Activated CD8-positive, alpha-beta memory T cell treated with anti-CD3 and anti-CD28 coated beads, Interleukin-2, amount 50 U/mL, for 4 hours (primary cell): ENCODE data around the gene PRKCA.
"Not testable (repeated sequence)": the region's sequence is repeated elsewhere in the genome, so short reads cannot be mapped to it uniquely, and the experiment has no call there.

ENCODE experiments used
- DNase-seq: peaks from one replicate; pipeline ENCODE4 v3.0.0-alpha.2; 2020

The PRKCA gene

GRCh38 chr17:66292353-66292752 is 10.1 kb upstream of the PRKCA start:
- DNase-seq, result no peak

GRCh38 chr17:66296289-66296725 is 6.1 kb upstream of the PRKCA start:
- no peak for DNase-seq

- DNase-seq, result not testable (repeated sequence)
Measured at GRCh38 chr17:66297443-66297842, 5.0 kb upstream of the PRKCA start.

DNA sequence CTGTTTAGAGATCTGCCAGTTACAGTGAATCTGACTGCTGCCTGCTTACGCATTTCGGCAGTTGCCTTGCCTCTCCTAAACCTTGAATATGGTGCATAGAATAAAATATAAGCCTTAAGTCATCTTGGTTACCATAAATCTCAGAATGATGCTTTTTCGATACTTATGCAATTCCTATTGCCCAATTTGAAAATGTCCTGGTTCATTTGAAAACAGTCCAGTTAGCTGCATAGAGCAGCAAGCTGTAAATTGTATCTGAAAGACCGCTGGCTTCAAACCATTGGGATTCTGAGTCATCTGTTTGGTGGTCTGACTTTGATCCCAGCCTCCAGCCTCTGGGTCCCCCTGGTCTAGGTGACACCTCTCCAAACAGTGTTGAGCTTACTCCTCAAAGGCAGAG is 2.7 kb upstream of the PRKCA start:
- DNase-seq, result no peak

DNA sequence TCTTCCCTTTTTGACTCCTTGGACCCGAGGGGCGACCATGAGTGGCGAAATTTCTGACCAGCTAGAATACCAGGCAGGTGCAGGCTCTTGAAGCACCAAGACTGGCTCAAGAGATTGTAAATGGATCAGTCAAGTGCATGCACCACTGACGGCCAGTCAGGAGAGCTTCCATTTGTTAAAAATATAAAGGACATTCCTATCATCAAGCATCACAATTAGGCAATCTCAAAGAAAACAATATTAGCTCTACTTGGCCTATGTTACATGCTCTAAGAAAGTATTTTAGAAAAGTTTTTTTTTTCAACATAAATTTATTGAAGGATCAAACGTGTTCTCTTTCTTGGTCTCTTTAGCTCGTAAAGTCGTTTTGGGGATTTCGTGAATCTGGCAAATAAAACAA is 1.5 kb upstream of the PRKCA start:
- no peak for DNase-seq

GRCh38 chr17:66301367-66301863 is 998 bp upstream of the PRKCA start:
- no peak for DNase-seq

DNA sequence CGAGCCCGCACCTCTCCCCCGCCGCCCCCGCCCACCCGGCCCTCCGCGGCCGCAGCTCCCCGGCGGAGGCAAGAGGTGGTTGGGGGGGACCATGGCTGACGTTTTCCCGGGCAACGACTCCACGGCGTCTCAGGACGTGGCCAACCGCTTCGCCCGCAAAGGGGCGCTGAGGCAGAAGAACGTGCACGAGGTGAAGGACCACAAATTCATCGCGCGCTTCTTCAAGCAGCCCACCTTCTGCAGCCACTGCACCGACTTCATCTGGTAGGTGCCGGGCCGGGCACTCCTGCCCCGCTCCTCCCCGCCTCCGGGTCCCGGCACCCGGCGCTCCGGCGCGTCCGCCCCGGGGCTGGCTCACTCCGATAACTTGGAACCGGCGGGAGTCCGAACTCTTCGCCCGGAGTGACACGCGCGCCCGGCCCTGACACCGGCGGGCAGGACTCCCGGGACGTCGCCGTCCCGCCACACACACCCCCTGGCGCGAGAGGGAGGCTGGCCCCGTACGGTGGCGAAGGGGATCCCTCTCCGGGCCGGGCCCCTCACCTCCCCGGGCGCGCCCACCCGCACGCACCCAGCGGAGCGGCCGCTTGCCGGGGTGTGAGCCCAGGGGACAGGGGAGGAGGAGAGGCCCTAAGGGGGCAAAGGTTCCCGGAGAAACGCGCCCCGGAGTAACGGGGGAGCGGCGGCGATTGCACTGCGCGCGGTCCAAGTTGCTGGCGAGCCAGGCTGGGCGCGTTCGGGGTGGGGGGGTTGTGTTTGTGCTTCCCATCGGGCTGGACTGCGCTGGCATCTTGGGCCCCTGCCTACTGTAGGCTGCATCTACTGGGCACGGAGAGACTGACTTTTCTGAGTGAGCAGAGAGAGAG is 581 bp downstream of the PRKCA start:
- peak; percentile 49 for DNase-seq

- no peak for DNase-seq
Measured at GRCh38 chr17:66304304-66305174, 2.1 kb downstream of the PRKCA start.

DNA sequence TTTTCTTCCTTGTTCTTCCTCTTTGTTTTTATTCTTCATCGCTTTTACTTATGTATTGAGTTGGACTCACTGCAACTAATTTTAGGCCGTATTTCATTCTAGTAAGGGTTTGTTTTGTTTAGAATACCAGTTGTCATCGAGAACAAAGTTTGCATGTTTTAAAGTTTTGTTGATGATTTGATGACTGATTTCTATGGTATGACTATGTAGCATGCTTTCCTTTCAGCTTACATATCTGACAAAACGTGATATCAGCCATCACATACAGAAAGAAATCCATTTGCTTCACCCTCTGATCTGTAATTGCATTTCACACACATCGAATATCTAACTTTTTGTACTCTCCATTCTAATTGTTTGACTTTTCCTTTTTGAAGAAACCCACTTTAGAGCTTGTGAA is 4.0 kb downstream of the PRKCA start:
- DNase-seq, result no peak

- DNase-seq, result no peak
Measured at GRCh38 chr17:66307257-66307656, 4.8 kb downstream of the PRKCA start.

GRCh38 chr17:66308856-66309255 is 6.4 kb downstream of the PRKCA start:
- DNase-seq, result no peak

DNA sequence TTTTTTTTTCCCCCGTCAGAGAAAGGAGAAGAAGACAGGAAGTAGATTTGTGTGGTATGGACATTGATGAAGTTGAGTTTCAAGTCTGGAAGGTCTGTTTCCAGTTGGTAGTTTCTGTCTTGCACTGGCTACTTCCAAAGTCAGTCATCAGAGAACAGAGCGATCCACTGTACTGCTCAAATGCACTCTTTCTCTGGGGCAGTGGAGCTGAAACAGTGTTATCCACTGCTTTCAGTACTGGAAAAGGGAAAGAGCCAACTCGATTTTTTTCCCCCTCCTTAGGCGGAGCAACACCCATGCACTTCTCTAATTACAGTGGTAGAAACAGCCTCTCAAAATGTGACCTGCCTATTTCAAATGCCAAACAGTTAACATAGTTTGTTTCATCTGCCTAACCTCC is 7.4 kb downstream of the PRKCA start:
- no peak for DNase-seq

GRCh38 chr17:66310528-66311148 is 8.2 kb downstream of the PRKCA start:
- DNase-seq, result no peak

DNA sequence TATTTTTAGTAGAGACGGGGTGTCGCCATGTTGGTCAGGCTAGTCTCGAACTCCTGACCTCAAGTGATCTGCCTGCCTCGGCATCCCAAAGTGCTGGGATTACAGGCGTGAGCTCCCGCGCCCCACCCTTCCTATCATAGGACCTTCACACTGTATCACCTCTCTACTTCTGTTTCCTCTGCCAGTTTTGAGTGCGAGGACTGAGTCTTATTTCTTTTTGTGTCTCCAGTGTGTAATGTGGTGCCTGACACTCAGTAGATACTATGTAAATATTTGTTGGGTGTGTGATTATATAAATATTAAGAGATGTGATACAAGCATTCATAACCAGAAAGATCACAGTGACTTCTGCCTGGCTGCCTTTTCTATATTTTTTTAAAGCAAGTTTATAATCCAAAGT is 10.5 kb downstream of the PRKCA start:
- no peak for DNase-seq

GRCh38 chr17:66313325-66313724 is 10.9 kb downstream of the PRKCA start:
- DNase-seq, result no peak

DNA sequence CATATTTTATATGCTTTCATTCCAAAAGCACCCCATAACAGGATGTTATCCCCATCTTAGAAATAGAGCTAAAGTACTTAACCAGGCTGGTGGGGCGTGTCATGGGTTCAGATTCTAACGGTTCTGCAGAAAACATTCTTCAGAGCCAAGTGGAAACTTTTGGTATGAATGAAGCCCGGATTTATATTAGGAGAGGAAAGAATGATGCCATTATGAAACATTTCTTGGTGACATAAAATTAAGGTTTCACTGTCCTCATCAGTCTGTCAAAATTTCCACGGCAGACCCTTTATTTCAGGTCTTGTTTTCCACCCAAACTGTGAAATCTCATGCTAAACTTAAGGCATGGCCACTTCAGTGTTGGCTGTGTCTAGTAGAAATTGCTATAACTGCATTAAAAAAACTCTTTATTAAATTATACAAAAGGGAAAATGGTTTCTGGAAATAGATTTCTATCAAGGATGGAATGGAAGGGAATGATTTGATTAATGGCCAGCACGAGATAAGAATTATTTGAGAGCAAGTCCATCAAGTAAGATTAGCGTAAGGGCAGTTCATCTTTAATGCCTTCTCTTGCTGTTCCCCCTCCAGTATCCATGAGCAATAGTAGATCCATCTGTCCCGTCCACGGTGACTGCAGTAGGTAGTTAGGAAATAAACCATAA is 11.7 kb downstream of the PRKCA start:
- no peak for DNase-seq

GRCh38 chr17:66317629-66318028 is 15.2 kb downstream of the PRKCA start:
- DNase-seq, result no peak

DNA sequence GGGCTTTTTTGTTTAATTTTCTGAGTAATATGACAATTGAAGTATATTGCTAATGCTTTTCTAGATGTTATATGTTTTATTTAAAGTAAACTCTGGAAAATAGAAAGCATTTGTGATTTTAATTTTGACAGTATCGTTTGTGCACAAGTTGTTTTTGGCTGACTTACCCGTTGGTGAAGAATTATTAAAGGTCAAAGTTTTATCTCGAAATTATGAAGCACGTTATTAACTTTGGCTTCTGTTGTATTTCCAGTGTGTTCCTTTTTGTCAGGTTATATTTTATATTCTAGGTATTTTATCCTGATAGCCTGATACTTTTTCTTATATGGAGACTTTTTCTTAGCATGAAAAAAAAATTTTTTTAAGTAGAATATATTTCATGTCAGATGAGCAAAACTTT is 16.8 kb downstream of the PRKCA start:
- no peak for DNase-seq

DNA sequence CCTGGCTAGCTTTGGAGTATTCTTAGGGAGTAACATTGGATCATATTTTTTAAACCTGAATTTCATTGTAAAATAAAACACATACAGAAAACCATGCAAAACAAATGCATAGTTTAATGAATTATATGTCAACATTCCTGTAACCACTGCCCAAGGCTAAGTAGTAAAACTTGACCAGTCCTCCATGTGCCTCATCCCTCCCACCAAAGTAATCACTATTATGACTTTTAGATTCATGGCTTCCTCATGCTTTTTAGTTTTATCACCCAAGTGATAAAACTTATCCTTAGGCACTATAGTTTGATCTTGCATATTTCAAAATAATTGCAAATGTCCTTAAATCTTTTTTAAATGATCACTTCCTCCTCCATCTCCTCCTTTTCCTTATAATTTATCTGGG is 20.4 kb downstream of the PRKCA start:
- no peak for DNase-seq

- DNase-seq, result not testable (repeated sequence)
Measured at GRCh38 chr17:66324381-66325004, 22.1 kb downstream of the PRKCA start.

GRCh38 chr17:66326476-66327047 is 24.1 kb downstream of the PRKCA start:
- DNase-seq, result no peak

- no peak for DNase-seq
Measured at GRCh38 chr17:66330646-66331037, 28.2 kb downstream of the PRKCA start.
